GM12892 (cell line): ENCODE data around the gene ZIC5.

Experiments used
- POLR2A ChIP-seq: IDR thresholded peaks from 2 replicates; pipeline ENCODE4 v1.6.1; 2011; ENCODE audit warnings: low read depth, low read length, control low read depth
- POLR2AphosphoS5 ChIP-seq: IDR thresholded peaks from 2 replicates; pipeline ENCODE4 v1.6.1; 2011; ENCODE audit warnings: low read depth, low read length, control low read depth
- TAF1 ChIP-seq: IDR thresholded peaks from 2 replicates; pipeline ENCODE4 v1.6.1; 2011; ENCODE audit warnings: low read depth, mild to moderate bottlenecking, control low read depth, low read length, borderline replicate concordance

DNA sequence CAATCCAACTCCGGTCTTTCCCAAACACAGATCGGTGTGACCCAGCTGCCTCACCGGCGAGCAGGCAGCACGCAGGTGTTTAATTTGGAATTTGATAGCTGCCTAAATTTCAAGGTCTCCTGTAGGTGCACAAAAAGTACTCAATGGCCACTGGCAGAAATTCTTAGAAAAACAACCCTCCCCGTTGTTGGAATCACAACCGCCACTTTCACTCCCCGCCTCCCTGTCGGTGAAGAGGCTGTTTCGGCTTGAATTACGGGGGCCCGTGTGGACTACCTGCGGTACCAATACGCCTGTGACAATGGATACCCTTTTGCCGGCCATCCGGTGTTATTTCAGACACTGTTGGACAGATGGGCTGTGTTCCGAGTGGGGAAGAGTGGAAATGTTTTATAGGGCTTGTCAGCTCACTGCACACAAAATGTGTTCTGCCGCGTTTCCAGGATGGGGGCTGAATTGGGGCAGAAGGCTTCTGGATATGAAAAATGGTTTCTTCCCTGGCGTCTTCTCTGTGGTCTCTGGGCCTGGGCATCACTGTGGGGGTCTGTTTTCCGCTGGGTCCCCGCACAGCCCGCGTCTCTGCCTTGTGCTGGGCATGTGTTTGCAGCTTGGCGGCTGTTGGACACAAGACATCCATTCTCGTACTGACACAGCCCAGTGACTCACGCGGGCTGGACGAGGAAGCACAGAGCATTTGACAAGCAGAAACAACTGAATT, 45.4 kb downstream of the ZIC5 start:
- TF ChIP-seq POLR2AphosphoS5: no peak
- TF ChIP-seq TAF1: no peak
- no peak for TF ChIP-seq POLR2A
